GM21737 (cell line): ENCODE measurements around the gene TBC1D25.
"Not testable (repeated sequence)": the region's sequence is repeated elsewhere in the genome, so short reads cannot be mapped to it uniquely, and the experiment has no call there.

Source experiments
- ATAC-seq: cut with Tn5 transposase; IDR thresholded peaks from one replicate; pipeline ENCODE4 v1.9.1; 2021; ENCODE audit warnings: mild to moderate bottlenecking, moderate library complexity; ENCODE audit not compliant: unreplicated experiment

TBC1D25 gene

GRCh38 chrX:48514868-48515460, 24.6 kb upstream of the TBC1D25 start:
- ATAC-seq, result no peak

- no peak for ATAC-seq
These were observed 23.7 kb upstream of the TBC1D25 start for GRCh38 chrX:48515842-48516241.

DNA sequence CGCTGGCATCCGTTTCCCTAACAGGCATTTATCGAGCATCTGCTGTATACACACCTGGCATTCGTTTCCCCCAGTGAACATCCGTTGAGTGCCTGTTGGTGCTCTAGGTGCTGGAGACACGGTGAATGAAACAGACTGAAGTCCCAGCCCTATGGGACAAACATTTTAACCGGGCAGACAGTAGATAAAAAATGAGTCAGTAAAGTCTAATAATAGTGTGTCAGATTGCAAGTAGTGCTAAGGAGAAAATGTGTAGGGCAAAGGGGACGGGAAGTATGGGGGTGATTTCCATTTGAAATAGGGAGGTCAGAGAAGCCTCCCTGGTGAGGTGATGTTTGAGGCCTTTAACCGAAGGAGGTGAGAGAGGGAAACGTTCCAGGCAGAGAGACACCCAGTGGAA, 23.2 kb upstream of the TBC1D25 start:
- ATAC-seq, result no peak

DNA sequence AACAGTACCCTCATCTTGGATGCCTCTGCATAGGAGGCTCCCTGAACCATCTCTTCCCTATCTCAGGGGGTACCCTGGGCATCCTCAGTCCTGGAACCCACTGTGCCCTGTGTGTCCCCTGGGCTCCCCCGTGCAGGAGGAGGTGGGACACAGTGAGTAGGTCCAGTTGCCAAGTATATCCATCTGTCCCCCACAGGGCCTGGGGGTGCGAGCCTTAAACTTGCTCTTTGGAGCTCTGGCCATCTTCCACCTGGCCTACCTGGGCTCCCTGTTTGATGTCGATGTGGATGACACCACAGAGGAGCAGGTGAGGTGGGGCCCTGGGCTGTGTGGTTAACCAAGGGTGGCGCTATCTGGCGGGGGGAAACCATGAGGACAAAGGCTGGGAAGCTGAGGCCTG, 22.5 kb upstream of the TBC1D25 start:
- ATAC-seq, result no peak

DNA sequence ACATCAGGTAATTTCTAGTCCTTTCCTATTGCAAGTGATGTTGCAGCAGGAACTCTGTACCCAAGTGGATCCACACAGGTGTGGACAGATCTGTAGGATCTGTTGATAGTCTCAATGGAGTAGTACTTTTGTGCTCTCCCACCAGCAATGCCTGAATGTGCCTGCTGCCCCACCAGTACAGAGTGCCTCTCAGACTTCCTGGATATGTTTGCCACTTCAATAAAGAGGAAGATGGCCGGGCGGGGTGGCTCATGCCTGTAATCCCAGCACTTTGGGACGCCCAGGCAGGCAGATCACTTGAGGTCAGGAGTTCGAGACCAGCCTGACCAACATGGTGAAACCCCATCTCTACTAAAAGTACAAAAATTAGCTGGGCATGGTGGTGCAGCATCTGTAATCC, 20.0 kb upstream of the TBC1D25 start:
- not testable (repeated sequence) for ATAC-seq

DNA sequence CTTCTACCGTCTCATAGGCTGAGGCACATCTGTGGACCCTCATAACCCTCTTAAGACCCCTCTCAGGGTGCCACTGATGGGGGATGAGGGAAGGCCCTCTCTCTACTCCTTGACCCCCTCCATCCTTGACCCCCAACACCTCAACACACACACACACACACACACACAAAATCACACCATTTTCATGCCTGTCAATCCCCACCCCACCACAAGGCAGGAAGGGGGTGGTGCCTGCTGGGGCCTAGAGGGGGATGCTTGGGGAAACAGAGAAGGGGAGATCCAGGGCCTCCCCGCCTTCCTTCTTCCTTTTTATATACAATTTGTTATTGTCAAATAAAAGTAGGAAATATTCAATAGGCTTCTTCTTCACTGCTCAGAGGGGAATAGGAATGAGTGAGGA, 19.1 kb upstream of the TBC1D25 start:
- ATAC-seq, result no peak

GRCh38 chrX:48520976-48521352, 18.6 kb upstream of the TBC1D25 start:
- no peak for ATAC-seq

DNA sequence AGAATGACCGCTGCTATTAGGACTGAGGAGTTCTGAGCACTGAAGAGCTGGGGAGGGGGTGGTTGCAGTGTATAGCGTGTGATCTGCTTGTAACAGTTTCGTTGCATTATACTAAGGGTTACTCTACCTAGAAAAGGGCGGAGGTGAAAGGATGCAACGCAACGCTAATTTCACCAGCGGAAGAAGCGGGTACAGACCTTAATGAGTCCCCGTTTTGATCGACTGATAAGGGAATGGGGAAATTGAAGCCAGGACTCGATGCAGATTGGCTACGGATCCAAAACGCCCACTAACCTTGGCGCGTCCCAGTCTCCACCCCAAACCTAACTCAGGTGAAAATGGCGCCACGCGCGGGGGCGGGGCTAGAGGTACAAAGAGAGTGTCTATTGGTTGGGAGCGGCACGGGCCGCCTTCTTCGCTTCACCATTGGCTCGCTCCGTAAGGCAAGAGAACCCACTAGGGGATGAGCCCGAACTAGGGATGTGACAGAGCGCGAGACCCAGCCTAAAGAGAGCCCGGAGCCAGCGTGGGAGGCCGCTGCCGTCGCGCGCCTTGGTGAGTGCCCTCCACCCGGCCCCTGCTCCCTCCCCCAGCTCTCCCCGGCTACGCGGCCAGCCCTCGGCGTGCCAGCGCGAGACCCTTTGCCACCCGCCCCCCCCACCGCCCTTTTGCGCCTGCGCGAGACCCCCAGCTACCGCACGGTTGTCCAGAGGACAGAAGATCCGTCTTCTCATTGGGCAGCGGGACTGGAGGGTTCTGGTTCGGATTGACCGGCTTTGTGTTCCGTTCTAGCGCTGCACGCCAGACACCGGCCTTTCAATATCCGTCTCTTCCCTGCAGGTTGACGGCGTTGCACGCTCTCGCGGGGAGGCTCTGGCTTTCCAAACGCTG, 17.9 kb upstream of the TBC1D25 start, which contains the start of gene EBP:
Gene EBP, plus strand, starts transcription at position 456 of the 891 bp plus-strand sequence. CDS start 1,964 bp downstream, outside the sequence.
- ATAC-seq, result peak; percentile 95

GRCh38 chrX:48522291-48522690, 17.2 kb upstream of the TBC1D25 start:
- no peak for ATAC-seq

DNA sequence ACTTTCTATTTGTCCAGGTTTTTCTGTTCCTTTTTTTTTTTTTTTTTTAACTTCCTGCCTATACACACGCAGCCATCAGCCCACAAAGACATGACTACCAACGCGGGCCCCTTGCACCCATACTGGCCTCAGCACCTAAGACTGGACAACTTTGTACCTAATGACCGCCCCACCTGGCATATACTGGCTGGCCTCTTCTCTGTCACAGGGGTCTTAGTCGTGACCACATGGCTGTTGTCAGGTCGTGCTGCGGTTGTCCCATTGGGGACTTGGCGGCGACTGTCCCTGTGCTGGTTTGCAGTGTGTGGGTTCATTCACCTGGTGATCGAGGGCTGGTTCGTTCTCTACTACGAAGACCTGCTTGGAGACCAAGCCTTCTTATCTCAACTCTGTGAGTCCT, 15.8 kb upstream of the TBC1D25 start:
- ATAC-seq, result no peak

- not testable (repeated sequence) for ATAC-seq
These were observed 13.7 kb upstream of the TBC1D25 start for GRCh38 chrX:48525853-48526252.

DNA sequence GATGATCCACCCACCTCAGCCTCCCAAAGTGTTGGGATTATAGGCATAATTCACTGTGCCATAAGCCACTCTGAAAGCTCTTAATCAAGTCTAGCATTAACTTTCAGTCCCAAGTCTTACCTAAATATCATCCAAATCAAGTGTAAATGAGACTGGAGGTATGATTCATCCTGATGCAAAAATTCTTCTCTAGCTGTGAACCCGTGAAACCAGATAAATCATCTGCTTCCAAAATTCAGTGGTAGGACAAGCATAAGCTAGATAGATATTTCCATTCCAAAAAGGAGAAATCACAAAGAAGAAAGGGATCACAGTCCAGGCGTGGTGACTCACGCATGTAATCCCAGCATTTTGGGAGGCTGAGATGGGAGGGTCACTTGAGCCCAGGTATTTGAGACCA, 8.8 kb upstream of the TBC1D25 start:
- ATAC-seq, result no peak

- no peak for ATAC-seq
These were observed 8.1 kb upstream of the TBC1D25 start for GRCh38 chrX:48531358-48531959.

- no peak for ATAC-seq
These were observed 7.4 kb upstream of the TBC1D25 start for GRCh38 chrX:48532161-48532560.

- ATAC-seq, result no peak
These were observed 6.3 kb upstream of the TBC1D25 start for GRCh38 chrX:48533165-48533564.

- ATAC-seq, result no peak
These were observed 721 bp upstream of the TBC1D25 start for GRCh38 chrX:48538641-48539344.

GRCh38 chrX:48540028-48540375, 488 bp downstream of the TBC1D25 start:
- ATAC-seq, result peak; percentile 33

- no peak for ATAC-seq
These were observed 966 bp downstream of the TBC1D25 start for GRCh38 chrX:48540480-48540879.

DNA sequence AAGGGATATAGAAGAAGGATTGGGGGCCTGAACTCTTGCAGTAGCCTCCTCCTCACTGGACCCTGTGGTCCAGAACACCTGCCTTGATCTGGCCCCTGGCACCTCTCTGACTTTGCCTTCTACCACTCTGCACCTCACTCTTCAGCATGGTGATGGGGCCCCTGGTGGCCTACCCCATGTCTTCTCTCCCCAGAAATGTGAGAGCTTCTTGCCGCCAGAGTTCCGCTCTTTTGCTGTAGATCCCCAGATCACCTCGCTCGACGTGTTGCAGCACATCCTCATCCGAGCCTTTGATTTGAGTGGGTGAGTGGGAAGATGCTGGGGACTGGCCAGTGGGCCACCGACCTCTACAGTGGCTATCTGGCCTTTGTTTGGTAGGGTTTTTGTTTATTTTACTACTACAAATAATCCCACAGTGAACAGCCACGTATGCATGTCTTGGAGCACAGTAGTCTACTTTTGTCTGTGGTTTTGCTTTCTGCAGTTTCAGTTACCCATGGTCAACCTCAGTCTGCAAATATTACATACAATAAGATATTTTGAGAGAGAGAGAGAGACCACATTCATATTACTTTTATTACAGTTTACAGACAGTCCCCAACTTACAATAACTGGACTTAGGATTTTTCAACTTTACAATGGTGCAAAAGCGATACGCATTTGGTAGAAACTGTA, 1.8 kb downstream of the TBC1D25 start:
- no peak for ATAC-seq

DNA sequence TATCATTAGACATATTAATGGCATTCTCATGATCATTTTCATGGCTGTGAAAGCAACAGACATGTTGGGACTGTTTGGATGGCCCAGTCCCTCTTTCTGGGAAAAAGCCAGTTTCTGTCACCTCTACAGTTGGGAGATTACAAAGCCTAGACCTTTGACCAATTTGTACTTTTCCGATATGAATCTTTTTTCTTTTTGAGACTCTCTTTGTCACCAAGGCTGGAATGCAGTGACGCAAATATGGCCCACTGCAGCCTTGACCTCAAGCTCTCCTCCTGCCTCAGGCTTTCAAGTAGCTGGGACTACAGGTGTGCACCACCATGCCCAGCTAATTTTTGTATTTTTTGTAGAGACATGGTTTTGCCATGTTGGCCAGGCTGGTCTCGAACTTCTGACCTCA, 9.4 kb downstream of the TBC1D25 start:
- no peak for ATAC-seq
